ENCODE measurements around the gene CCDC141. TPM values are rescaled to one million over a fixed set of nuclear protein-coding genes. Genes with fewer than 3 reads are reported as not detected.

Gene CCDC141
- total RNA-seq, 1 donor from 2014 or later = 61.8 TPM

DNA sequence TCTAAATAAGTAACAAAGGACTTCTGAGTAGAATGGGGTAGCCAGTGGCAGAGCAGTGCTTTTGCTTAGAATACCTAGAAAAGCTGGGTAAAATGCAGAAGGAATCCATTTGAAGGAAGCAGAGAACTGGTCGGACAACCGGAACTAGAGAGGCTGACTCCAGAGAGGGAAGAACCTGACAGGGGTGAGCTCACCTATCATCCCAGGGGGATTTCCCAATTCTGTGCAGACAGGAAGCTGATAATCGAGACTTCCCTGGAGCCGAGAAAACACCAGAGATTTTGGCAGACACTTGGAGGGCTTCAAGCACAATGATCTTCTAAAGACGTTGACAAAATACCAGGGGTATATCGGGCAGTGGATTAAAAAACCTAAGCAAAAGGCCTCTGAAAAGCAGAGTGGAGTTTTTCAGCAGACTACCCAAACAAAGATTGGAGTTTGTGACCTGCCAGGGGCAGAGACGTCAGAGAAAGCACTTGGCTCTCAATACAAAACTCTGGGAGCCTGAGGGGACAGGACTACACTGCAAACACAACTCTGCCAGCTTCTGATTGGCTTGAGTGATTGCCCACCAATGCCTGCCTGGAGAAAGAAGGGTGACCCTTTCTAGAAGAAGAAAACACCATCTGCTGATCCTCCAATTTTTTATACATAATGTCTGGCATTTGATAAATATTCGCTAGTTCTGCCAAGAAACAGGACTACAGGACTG, 175.3 kb downstream of the CCDC141 start:
- DNase-seq (ENCODE audit: low read depth) = no peak

DNA sequence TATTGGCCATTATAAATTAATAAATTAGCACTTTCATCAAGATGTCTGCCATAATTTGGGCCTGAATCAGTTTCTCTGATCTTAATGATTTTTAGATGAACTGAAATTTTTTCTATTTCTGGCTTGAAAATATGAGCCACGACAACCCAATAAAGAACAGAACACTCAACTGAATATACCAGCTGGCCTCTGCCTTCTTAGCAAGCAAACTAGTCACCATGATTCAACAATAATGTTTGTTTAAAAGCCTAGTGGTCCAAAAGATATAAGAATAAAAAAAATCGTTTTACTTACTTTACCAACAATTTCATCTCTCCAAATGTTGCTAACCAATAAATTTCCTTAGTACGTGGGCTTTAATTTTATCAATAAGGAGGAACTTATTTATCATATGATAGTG, 176.0 kb downstream of the CCDC141 start:
- no peak for DNase-seq (ENCODE audit: low read depth)

DNA sequence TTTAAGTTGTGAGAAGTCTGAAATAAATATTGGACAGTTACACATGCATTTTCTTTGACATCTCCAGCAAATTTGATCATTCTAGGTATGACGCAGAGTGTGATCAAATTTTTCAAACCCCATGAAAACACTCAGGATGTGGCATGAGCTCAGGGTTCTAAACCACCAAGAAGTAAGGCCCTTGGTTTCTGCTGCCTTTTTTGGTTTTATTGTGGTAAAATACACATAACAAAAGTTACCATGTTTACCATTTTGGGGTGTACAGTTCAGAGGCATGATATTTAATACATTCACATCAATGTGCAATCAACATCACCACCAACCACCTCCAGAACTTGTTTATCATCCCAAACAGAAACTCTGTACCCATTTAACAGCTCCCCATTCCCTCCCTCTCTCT, 178.4 kb downstream of the CCDC141 start:
- no peak for DNase-seq (ENCODE audit: low read depth)

DNA sequence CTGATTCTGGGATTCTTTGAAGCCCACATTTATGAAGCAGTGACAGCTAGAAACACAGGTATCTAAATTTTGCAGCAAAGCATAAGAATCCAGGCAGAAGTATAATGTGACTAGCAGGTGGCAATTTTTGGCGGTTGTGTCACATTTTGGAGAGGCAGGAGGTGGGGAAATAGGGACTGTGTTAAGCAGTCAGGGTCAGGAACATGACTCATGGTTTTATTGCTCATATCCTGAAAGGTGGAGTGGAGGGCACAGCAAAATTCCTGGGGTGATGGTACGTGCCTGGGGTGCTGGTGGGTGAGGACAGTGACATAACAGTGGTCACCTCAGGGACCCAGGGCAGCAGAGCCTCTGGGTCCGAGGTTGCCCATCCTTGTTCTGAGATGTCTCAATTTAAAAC, 179.2 kb downstream of the CCDC141 start:
- peak; percentile 89 for DNase-seq (ENCODE audit: low read depth)

DNA sequence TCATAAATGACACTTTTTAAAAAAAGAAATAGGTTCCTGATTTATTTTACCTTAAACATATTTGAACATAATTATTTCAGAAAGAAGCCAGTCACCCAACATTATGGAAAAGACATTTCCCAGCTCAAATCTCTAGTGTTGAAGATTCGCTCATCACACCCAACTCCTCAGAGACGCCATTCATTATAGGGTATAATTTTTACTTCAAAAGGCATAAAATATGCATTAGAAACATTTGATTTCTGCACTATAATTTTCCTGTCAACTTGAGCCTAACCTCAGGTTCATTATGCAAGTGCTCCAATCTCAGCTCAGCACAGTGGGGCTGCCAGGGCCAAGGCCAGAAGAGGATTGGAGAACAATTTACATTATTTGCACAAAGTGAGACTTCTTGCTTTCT, 183.9 kb downstream of the CCDC141 start:
- DNase-seq (ENCODE audit: low read depth) = no peak

DNA sequence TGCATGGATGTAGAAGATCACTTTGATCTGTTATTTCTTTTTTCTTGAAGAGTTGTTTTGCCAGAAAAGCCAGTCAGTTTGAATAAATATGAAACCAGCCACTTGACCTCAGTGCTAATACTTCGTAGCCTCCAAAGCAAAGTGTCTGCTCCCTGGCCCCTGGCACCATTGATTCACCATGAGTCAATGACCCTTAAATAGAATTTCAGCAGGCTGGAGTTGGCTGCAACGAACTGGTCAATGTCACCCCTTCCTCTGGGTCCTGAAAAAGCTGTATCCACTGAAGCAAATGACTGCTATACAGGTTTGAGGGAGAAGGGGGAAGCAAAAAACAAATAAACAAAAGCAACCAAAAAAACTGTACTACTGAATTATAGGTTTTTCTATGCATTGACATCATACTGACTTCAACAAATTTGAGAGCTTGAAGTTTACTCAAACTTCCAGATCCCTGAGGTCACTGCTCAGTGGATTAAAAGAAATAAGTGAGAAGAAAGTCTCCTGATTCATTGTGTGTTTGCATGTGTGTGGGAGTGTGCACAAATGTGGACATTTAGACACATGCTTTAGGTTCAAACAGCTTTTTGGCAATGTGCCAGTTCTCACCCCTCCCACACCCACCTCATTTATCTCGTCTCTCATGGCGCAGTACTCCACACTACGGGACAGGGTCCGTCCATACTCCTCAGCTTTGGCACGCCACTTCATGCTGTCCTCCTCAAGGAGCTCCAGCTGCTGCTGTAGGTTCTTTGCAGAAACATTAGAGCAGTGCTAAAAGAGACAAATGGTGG, 184.6 kb downstream of the CCDC141 start:
- DNase-seq (ENCODE audit: low read depth) = peak; percentile 89

DNA sequence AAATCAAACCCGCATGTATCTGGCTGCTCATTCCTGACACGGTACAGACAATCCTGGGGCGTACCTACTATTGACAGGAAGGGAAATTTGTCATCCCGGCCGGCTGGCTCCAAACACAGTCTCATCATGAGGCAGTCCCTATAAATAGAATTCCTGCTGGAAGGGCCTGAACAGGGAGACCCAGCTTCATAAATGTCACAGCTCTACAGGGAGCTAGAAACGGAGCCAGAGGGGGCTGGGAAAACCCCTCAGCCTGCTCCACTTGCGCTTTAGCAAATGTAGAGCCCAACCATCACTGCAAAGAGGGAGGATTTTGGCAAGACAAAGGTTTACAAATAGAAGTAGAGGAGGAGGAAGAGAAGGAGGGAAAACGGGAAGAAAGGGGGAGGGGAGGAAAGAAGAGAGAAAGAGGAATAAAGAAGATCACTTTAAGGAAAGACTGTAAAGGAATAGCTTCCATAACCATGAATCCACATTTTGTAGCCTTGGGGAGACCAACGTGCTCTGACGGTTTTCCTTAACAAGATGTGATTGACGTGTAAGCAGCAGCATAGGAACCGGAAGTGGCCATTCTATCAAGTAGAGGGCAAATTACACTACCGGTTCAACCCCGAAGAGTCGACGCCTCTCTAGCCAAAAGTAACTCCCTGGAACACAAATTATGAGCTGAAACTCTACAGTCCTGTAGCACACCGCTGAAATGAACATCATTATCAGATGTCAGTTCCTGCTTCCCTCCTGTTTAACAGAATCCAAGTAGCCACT, 185.9 kb downstream of the CCDC141 start:
- peak; percentile 94 for DNase-seq (ENCODE audit: low read depth)

DNA sequence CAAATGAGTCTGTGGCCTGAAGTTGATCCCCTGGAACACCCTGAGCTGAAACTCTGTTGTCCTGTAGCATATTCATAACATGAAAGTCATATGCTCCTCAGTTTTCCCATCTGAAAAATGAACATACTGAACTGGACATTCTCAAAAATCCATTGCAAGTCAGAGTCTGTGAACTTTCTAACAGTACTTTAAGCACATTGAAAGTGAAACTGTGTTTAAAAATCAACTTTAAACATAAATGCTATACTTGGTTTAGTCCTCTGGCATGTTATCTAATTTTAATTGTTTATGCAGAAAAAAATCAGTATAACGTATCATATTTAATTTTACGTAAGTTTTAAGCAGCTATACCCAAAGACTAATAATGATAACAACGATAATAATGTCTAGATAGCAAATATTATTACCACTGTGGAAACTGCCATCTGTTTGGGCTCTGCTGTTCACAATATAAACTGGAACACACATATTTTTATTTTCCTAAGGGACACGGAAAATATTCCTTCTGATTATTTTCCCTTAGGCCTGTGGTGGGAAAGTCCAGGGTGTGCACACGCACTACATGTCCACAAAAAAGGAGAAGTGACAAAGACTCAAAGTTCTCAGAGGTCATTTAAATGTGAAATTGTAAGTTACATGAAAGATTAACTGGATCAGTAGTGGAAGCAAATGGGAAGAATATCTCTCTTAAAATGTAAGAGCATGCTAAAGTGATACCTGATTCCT, 186.6 kb downstream of the CCDC141 start:
- DNase-seq (ENCODE audit: low read depth) = no peak

DNA sequence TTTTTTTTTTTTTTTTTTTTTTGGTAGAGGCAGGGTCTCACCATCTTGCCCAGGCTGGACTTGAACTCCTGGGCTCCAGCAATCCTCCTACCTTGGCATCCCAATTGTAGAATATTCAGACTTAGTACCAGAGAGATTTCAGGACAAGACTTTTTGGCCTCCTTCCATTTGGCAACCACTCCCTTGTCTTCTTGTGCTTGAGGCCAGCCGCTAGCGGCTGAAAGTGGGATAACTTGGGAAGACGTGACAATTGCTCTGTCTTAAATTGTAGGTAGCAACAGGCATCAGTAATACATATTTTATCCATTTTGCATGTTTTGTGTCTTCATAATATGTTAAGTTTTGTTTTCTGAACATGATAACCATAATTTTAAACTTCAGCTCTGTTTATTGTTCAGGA, 189.4 kb downstream of the CCDC141 start:
- peak; percentile 59 for DNase-seq (ENCODE audit: low read depth)

DNA sequence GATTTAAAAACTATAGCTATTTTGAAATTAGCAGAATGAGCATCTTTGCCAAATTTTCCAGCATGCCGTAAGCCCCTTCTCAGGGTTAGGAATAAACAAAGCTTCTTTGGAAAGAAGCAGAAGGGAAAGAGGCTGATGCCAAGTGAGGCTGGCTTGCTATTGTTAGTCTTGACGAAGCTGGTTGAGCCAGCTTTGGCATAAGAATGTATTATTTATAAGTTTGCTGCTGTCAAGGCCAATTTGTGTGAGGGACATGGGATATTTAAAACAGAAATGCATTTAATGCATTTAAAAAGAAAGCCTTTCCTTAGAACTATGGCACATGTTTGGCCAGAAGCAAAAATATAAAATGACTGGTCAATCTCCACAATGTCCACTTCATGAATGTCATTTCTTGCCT, 190.2 kb downstream of the CCDC141 start:
- peak; percentile 80 for DNase-seq (ENCODE audit: low read depth)

DNA sequence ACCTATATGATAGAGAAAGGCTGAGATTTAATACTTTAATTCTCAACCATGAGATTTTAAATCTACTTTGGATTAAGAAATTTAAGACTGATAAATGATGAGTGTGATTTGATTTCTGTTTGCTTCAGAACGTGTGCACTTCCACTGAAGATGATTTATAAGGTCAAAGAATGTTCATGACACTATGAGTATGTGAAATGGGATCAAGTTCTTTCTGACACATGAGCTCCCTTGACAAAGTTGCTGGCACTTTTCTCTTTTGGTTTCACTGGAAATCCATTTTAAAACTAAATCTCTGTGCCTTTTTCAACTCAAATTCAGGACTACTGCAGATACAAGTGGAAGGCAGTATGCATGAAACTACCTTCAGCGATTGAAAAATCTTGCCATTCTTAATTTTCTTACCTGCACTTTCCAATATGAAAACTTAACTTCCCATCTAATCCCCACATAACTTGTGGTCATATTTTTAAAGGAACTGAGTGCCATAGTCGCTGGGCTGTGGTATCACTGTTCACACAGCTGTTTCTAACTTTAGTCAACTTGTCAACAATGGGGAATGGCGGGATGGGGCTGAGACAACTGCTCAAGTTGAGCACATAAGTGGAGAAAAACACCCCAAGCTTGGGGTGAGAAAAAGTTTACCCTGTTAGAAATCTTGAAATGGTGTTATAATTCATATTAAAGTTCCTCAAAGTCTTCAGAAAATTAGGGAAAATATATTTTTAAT, 190.9 kb downstream of the CCDC141 start:
- peak; percentile 96 for DNase-seq (ENCODE audit: low read depth)

DNA sequence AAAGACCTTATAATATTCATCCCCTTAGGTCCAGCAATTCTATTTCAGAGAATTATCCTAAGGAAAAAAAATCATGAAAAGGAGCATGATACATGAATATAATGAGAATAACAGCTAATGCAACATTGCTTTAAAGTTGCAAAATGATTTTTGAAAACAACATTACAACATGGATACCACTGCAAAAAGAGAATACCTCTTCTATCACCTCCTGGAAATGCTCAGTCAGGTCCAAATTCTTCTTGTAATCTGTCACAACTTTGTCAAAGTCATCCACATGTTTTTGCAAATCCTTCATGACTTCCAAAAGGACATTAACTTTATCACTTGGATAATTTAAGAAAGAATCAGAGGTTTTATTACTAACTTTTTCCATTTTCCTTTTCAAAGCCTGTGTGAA, 194.8 kb downstream of the CCDC141 start:
- DNase-seq (ENCODE audit: low read depth) = no peak

DNA sequence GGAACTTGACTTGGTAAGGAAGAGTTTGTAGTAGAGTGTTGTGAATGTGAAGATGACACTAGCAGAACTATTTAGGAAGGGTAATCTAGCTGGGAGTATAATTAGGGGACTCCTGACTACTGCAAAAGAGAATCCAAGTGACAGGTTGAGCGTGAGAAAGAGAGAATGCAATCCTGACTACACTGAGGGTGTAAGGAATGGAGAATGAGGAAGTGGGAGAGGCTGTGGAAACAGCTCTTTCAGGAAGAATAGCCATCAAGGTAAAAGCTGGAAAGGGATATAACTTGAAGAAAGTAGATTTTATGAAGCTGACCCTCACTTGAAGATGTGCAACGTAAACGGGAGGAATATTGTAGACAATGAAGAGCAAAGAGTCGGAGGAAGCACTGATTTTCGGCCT, 201.6 kb downstream of the CCDC141 start:
- no peak for DNase-seq (ENCODE audit: low read depth)

DNA sequence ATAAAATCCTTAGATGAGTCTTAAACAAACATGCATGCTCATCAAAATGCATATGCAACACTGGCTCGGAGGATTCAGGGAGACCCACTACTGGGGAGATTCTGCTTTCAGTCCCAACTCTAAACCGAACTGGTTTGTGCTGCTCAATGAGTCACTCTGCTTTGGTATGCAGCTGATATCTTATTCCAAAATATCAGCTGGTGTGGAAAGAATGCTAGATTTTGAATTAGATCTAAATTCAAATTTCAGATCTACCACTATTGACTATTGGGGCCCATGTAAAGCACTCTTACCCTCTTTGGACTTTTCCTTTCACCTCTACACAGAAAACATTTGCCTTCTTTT, 203.5 kb downstream of the CCDC141 start:
- DNase-seq (ENCODE audit: low read depth) = no peak

DNA sequence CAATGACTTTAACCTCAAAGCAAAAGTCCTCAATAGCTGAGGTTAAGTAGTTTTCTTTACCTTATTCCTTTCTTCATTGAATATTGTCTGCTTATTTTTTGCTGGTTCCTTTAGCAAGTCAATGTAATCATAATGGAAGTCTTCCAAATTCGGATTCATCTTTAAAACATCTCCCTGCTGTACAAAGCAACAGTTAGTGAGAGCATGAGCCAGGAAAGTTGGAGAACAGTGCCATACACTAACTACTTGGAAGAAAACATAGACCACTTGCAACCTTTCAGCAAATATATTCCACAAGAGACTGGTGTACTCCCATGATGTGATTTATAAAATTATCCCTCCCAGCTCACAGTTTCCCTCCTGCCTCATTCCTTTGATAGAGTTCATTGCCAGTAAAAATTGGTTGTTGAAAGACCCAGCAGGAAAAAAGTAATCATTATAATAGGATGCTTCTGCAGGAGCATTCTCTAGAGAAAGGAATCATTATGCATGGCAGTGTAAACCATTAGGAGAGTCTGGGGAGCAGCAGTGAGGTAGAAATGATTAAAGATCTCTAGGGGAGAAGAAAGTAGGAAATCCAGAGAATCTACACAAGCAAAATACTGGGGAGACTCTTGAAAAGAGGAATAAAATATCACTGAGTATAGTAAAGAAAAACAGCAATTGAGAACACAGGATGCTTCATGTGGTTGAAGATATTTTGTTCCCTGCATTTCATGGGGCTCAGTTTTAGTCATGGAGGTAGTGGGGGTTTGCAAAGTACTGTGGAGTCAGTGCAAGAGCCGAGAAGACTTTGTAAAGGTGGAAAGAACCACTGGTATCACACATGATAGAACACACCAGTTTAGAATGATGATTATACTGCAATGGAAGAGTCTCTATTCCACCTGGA, 204.1 kb downstream of the CCDC141 start:
- DNase-seq (ENCODE audit: low read depth) = no peak

DNA sequence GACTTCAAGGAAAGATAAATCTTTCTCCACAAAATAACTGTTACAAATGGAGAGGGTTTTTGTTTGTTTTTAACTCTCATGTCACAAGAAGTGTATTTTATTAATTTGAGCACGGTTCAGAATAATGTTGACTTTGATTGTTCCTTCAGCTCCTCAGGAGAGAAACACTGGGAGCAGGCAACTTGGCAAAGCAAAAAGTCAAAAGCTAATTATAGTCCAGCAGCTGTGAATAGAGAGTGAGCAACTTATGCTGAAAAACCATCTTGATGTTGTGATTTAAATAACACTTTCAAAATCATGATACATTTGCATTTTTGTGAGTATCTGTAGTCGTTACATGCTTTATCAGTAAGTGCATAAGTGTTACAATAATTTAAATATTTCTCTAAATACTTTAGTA, 205.2 kb downstream of the CCDC141 start:
- peak; percentile 58 for DNase-seq (ENCODE audit: low read depth)

DNA sequence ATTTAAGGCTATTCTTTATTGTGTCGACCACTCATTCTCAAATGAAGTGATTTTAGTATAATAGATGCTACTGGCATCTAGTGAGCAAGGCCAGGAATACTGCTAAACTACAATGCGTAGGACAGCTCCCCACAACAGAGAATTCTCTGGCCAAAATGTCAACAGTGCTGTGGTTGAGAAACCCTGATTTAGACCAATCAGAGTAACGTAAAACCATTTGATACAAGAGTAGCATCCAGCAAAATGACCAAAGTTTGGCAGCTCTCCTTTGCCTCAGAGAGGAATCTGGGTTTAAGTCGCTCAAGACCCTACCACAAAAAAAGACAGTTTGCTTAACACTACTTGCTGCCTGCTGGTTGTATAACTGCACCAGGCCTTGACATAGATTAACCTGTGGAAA, 205.7 kb downstream of the CCDC141 start:
- peak; percentile 82 for DNase-seq (ENCODE audit: low read depth)

DNA sequence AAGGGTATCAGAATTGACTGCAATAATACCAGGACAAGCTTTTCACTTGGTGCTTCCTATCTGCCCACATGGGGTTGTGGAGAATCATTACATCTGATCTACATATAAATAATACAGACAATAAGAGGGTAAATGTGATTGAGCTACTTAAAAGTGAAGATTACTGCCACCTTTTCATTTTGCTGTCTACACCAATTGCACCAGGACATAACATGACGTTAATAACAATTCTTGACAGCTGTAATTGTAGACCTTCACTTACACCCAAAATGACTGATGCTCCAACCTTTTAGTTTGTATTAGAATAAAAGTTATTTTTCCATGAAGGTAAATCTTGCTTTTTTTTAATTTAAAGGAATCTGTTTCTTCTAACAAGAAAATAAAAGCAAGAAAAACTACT, 206.2 kb downstream of the CCDC141 start:
- DNase-seq (ENCODE audit: low read depth) = no peak

DNA sequence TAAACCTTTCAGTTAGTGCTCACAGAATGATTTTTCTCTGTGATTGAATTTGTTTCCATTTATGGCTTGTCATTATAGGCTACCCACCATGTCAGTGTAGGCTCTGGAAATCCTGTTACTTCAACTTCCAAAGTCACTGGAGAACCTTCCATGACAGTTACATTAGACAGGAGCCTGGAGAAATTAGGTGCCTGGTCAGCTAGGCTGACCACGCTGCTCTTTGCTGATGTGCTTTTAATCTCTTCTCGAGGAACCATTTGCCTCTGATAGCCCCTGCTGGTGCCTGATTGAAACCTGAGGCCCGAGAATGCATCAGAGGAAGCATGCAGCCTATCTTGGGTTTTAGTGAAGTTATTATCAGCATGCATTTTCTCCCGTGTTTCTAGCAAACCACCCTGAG, 213.1 kb downstream of the CCDC141 start:
- DNase-seq (ENCODE audit: low read depth) = no peak

DNA sequence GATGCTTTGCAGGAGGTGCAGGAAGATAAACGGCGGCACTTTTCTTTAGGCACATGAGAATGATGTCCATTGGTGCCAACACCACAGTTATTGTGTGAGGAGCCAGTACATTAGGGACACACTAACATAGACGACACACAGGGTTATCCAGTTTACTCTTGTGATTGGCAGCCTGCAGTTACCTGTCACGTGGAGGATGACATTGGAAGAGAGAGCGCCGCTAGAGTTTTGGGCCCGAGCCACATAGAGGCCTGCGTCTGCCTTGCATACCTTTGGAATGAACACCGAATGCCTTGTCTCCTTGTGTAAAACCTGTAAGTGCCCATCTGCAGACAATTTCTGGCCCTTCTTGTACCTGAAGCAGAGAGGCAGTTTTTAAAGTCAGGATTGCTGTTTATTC, 215.9 kb downstream of the CCDC141 start:
- no peak for DNase-seq (ENCODE audit: low read depth)
